ES-I3 (cell line): ENCODE data around the gene PPP1R1A.

Experiments
- H3K36me3 ChIP-seq: 2 replicates; pipeline ENCODE4 v1.6.1; 2013; ENCODE audit warnings: mild to moderate bottlenecking, low read length, control low read depth, moderate library complexity; ENCODE audit not compliant: insufficient read depth
- H3K4me1 ChIP-seq: 2 replicates; pipeline ENCODE4 v1.6.1; 2013; ENCODE audit warnings: mild to moderate bottlenecking, control low read depth, low read length; ENCODE audit not compliant: insufficient read depth
- H3K9ac ChIP-seq: 2 replicates; pipeline ENCODE4 v1.6.1; 2013; ENCODE audit warnings: low read depth, mild to moderate bottlenecking, low read length, moderate library complexity
- H3K9me3 ChIP-seq: 2 replicates; pipeline ENCODE4 v1.6.1; 2013; ENCODE audit warnings: mild to moderate bottlenecking, low read length, moderate library complexity; ENCODE audit not compliant: control insufficient read depth, insufficient read depth

PPP1R1A gene

DNA sequence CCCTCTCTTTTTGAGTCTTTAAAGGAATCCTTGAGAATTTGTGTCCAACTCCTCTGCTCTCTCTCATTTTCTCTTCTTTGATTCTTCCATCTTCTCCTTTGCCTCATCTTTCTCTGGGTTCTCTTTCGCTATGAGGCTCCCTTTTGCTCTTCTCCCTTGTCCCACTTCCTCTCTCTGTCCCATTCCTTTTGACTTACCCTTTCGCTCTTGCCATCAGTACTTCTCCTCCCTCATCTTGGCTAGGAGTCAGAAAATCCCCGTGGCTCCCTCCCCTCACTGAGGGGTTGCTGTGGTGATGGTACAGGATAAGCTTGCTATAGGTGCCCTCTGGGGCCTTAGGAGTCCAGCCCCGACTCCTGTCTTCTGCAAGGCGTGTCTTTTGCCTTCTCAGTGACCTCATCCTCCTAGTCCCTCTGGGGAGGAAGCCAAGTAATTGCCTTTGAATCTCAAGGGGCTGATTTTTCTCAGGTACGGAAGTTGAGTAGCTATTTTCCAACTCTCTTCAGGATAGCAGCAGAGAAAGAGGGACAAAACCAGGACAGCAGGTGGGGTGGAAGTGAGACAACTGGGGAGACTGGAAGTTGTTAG is 32.7 kb downstream of the PPP1R1A start:
- Histone ChIP-seq H3K36me3 (no peaks in the 10 kb centered on the region), H3K9me3 (no peaks in the 10 kb centered on the region), H3K9ac (no peak overlapping the region), H3K4me1 (peaks cover 4% of the 10 kb centered on the region)

DNA sequence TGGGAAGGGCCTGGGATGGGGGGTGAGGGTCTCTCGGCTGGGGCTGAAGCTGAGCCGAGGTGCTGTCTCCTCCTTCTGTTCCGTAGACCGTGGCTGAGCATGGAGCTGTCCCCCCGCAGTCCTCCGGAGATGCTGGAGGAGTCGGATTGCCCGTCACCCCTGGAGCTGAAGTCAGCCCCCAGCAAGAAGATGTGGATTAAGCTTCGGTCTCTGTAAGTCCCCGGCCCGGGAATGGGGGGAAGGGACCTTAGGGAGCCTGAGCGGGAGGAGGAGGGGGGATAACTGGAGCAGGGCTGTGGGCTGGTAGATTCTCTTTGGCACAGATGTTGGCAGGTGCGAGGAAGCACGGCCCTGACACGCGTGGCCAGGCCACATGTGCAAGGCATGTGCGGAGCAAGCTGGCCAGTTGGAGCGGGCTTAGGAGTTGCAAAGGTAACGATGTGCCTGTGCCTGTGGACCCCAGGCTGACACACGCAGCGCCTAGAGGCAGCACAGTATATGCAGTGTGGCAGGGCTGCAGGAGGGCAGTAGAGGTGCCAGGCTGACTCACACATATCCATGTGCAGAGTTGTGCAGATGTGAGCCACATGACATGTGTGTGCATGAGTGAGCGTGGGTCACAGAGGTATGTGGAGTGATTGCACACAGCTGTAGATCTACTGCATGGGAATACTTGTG is 38.5 kb downstream of the PPP1R1A start:
- Histone ChIP-seq H3K9me3 (no peaks in the 10 kb centered on the region), H3K36me3 (no peaks in the 10 kb centered on the region), H3K9ac (peak overlapping the region; percentile 42), H3K4me1 (no peaks in the 10 kb centered on the region)

DNA sequence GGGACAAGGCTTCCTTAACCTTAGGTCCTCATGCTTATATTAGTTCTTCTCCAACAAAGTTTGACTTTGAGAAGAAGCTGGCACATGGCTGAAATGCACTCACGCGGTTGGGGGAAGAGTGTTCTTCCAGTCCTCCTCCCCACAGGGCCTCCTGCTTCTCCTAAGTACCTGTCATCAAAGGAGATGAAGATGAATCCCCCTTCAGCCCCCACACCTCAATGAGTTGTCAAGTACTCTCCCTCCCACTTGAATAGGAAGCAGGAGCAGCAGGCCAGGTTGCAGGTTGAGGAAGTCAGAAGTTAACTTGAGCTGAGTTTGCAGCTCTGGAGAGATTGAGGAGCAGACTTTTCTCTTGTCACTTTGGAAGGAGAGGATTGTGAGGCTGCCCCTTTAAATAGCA is 41.9 kb downstream of the PPP1R1A start:
- no peaks in the 10 kb centered on the region for H3K4me1 ChIP-seq
- H3K9ac ChIP-seq: no peak overlapping the region
- H3K9me3 ChIP-seq: no peaks in the 10 kb centered on the region
- H3K36me3 ChIP-seq: no peaks in the 10 kb centered on the region

DNA sequence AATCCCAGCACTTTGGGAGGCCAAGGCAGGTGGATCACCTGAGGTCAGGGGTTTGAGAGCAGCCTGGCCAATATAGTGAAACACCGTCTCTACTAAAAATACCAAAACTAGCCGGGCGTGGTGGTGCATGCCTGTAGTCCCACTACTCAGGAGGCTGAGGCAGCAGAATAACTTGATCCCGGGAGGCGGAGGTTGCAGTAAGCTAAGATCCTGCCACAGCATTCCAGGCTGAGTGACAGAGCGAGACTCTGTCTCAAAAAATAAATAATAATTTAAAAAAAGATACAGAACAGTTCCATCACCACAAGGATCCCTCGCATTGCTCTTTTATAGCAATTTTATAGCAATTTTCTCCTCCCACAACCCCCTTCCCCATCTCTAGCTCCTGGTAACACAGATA is 43.7 kb downstream of the PPP1R1A start:
- Histone ChIP-seq H3K36me3 (no peaks in the 10 kb centered on the region), H3K9ac (no peak overlapping the region), H3K4me1 (no peaks in the 10 kb centered on the region), H3K9me3 (no peaks in the 10 kb centered on the region)

DNA sequence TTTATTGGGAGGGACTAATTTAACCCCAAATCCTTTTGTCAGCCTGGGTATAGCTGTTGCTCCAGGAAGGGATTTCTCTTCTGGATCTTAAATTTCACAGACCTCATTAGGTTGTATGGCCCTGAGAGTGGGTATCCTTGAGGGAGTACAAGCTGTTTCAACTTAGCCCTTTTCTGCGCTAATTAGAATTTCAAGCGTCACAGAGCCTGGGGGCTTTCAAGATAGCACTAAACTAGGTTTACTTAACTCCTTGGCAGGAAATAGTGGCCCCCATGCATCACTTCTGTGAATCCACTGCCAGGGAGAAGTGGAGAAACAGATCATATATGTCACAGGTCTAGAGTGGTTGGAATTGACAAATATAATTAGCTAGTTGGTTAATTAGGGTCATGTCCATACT is 44.9 kb downstream of the PPP1R1A start:
- Histone ChIP-seq H3K9ac (no peak overlapping the region), H3K36me3 (no peaks in the 10 kb centered on the region), H3K9me3 (no peaks in the 10 kb centered on the region), H3K4me1 (no peaks in the 10 kb centered on the region)

DNA sequence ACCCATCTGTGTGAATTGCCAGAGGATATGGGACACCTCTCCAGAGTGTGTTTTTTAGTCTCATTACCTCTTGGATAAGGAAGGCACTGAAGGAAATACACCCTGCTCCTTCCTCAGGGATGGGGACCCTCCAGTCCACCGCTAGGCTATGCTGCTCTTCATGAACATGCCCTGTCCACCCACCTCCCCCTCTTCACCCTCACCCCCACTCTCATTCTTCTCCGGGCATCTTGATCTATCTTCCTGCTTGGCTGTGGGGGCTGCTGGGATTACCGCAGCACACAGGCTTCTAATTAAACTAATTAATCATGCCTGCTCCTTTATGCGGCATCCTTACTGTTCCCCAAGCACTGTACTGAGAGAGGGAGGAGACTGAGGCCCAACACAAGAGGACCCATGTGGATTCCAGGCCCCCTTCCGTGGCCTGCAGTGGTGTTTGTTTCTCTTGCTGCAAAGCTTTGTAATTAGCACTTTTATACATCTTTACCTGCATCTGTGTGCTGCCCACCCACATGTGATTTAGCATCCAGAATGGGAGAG is 46.6 kb downstream of the PPP1R1A start:
- Histone ChIP-seq H3K36me3 (no peaks in the 10 kb centered on the region), H3K9ac (no peak overlapping the region), H3K4me1 (no peaks in the 10 kb centered on the region), H3K9me3 (no peaks in the 10 kb centered on the region)

DNA sequence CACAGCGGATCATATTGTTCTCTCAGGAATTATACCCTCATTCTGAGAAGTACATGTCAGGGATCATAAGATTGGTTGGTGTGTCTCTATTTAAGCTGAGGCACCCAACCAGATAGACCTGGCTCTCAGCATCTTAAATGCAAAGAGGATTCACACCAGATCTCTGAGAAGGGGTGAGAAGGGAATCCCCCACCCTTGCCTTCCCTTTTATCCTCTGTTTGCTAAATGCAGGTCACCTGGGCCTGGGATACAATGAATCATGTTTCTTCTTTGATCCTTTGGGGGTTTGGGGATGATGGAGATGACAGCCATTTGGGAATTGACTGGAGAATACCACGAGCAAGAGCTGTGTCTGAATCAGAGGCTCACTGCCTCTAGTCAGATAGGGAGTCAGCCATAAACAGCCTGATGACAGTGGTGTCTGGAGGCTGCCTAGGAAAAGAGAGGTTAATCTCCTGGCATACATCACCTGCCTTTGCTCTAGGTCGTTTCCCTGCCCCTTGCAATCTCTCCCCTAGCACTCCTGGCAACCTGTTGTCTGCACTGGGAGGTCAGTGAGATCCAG is 50.2 kb downstream of the PPP1R1A start:
- Histone ChIP-seq H3K9me3 (no peaks in the 10 kb centered on the region), H3K9ac (no peak overlapping the region), H3K4me1 (no peaks in the 10 kb centered on the region), H3K36me3 (no peaks in the 10 kb centered on the region)

DNA sequence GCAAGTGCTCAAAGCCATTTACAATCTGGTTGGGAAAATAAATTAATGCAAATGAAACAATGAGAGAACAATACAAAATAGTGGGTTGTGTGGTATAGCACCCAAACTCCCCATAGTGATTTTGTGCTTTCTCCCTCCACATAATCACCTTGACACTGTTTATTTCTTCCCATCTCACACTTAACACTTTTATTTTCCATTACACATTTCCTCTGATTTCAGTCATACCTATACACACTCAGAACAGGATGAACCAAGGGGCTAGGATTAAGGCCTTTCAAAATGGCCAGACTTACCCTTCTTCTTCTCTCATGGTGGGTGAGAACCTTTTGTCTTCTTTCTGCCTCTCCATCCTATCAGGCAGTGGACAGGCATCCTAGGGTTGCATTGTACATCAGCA is 53.0 kb downstream of the PPP1R1A start:
- Histone ChIP-seq H3K9me3 (no peaks in the 10 kb centered on the region), H3K4me1 (no peaks in the 10 kb centered on the region), H3K36me3 (no peaks in the 10 kb centered on the region), H3K9ac (no peak overlapping the region)

DNA sequence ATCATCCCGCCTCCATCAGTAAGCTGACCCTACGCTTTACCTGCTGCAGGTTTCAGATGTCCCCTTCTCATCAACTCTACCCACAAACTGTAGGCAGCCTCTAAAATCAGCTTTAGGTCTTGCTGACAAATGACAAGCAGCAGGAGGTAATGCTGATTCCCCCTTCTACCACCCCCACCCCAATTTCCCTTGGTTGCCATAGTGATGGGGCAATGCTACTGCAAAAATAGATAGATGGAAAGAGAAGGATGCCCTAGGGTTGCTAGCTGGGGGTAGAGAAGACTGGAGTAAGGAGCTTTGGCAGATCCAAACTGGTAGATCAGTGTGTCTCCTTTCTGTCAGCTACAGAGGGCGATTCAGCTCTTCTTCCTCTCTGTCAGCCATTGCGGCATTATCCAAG is 58.9 kb downstream of the PPP1R1A start:
- H3K36me3 ChIP-seq: no peaks in the 10 kb centered on the region
- no peaks in the 10 kb centered on the region for H3K9me3 ChIP-seq
- peaks cover 7% of the 10 kb centered on the region for H3K4me1 ChIP-seq
- H3K9ac ChIP-seq: no peak overlapping the region
